NB4 (cell line): ENCODE measurements around the gene ACTN1.

Experiments
- TF ChIP-seq, protein P1 (sequence below): IDR thresholded peaks from one replicate; pipeline ENCODE4 v1.5.1; 2012; ENCODE audit warnings: low read depth, low read length
- TF ChIP-seq, protein P2 (sequence below): IDR thresholded peaks from 2 replicates; pipeline ENCODE4 v1.6.1; 2011; ENCODE audit warnings: low read depth, low read length

DNA sequence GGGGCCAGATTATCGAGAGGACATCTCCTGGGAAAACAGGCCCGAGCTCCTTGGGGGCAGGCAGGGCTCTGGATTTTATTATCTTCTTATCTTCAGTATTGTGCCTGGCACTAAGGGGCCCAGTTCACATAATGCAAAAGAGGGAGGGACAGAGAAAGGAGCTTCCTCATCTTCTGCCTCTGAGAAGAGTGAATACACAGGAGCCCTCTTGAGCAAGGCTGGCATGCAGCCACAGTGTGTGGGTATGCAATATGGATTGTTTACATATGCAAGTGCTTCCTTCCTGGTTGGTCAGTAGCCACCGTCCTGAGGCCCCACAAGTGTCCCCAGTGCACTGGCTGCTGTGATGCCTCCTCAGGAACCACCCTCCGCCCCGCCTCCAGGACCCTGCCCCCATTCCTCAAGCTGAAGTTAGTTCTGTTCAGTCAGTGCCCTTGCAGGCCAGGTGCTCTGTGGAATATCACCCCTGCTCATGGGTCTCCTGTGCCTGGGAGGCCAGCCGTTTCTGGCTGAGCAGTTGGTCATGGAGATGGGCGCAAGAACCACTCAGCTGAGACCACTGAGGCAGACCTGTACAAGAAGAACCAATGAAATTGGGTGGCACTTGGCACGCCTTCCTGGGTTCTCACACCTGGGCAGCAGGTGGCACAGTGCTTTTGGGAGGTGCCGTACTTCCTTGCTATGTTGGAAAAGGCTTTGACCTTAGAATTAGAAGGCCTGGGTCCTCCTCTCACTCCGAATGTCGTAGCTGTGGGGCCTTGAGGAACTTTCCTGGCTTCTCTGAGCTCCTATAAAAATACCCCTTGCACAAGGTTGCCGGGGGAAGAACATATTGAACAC is 35.1 kb upstream of the ACTN1 start:
- TF ChIP-seq, protein P1, sequence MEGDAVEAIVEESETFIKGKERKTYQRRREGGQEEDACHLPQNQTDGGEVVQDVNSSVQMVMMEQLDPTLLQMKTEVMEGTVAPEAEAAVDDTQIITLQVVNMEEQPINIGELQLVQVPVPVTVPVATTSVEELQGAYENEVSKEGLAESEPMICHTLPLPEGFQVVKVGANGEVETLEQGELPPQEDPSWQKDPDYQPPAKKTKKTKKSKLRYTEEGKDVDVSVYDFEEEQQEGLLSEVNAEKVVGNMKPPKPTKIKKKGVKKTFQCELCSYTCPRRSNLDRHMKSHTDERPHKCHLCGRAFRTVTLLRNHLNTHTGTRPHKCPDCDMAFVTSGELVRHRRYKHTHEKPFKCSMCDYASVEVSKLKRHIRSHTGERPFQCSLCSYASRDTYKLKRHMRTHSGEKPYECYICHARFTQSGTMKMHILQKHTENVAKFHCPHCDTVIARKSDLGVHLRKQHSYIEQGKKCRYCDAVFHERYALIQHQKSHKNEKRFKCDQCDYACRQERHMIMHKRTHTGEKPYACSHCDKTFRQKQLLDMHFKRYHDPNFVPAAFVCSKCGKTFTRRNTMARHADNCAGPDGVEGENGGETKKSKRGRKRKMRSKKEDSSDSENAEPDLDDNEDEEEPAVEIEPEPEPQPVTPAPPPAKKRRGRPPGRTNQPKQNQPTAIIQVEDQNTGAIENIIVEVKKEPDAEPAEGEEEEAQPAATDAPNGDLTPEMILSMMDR: no peak
- TF ChIP-seq, protein P2, sequence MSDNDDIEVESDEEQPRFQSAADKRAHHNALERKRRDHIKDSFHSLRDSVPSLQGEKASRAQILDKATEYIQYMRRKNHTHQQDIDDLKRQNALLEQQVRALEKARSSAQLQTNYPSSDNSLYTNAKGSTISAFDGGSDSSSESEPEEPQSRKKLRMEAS: peak; percentile 71
